Ishikawa (cell line): ENCODE data around the gene ENPEP.

Experiments
- CEBPB ChIP-seq: IDR thresholded peaks from 2 replicates; pipeline ENCODE4 v1.6.1; 2012
- EGR1 ChIP-seq: IDR thresholded peaks from 2 replicates; pipeline ENCODE4 v1.6.1; 2012
- EP300 ChIP-seq: IDR thresholded peaks from 2 replicates; pipeline ENCODE4 v1.6.1; 2012; ENCODE audit warnings: borderline replicate concordance
- FOXM1 ChIP-seq: IDR thresholded peaks from 2 replicates; pipeline ENCODE4 v1.6.1; 2012; ENCODE audit warnings: low read depth, borderline replicate concordance
- NFIC ChIP-seq: IDR thresholded peaks from 2 replicates; pipeline ENCODE4 v1.6.1; 2012
- TAF1 ChIP-seq: IDR thresholded peaks from 2 replicates; pipeline ENCODE4 v1.6.1; 2012; ENCODE audit warnings: low read depth, mild to moderate bottlenecking
- TCF12 ChIP-seq: IDR thresholded peaks from 2 replicates; pipeline ENCODE4 v1.6.1; 2012; ENCODE audit warnings: low read depth
- TEAD4 ChIP-seq: IDR thresholded peaks from 2 replicates; pipeline ENCODE4 v1.6.1; 2012
- YY1 ChIP-seq: IDR thresholded peaks from 2 replicates; pipeline ENCODE4 v1.6.1; 2012; ENCODE audit warnings: low read depth
- ZBTB7A ChIP-seq: IDR thresholded peaks from 2 replicates; pipeline ENCODE4 v1.6.1; 2012; ENCODE audit warnings: low read depth
- TF ChIP-seq, protein P1 (sequence below): IDR thresholded peaks from 2 replicates; pipeline ENCODE4 v1.6.1; 2012; ENCODE audit warnings: low read depth, mild to moderate bottlenecking
- TF ChIP-seq, protein P2 (sequence below): IDR thresholded peaks from 2 replicates; pipeline ENCODE4 v1.6.1; 2012

DNA sequence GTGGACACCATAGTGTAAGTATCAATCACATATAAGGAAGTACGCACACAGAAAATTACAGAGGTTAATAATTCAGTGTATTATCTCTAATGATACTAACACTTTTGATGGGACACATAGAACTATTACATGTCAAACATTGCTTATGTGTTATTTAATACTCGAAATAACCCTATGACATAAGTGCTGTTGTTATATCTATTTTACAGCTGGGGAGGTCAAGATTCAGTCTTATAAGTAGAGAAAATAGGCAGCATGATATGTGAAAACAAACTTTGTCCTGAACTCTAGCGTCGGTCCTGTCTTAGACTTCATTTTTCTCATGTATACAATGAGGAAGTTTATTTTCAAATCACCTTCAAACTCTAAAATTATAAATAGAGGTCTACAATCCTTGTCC, 23.2 kb downstream of the ENPEP start:
- no peak for TF ChIP-seq EP300
- no peak for TF ChIP-seq TEAD4
- TF ChIP-seq, protein P1, sequence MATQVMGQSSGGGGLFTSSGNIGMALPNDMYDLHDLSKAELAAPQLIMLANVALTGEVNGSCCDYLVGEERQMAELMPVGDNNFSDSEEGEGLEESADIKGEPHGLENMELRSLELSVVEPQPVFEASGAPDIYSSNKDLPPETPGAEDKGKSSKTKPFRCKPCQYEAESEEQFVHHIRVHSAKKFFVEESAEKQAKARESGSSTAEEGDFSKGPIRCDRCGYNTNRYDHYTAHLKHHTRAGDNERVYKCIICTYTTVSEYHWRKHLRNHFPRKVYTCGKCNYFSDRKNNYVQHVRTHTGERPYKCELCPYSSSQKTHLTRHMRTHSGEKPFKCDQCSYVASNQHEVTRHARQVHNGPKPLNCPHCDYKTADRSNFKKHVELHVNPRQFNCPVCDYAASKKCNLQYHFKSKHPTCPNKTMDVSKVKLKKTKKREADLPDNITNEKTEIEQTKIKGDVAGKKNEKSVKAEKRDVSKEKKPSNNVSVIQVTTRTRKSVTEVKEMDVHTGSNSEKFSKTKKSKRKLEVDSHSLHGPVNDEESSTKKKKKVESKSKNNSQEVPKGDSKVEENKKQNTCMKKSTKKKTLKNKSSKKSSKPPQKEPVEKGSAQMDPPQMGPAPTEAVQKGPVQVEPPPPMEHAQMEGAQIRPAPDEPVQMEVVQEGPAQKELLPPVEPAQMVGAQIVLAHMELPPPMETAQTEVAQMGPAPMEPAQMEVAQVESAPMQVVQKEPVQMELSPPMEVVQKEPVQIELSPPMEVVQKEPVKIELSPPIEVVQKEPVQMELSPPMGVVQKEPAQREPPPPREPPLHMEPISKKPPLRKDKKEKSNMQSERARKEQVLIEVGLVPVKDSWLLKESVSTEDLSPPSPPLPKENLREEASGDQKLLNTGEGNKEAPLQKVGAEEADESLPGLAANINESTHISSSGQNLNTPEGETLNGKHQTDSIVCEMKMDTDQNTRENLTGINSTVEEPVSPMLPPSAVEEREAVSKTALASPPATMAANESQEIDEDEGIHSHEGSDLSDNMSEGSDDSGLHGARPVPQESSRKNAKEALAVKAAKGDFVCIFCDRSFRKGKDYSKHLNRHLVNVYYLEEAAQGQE: no peak
- no peak for TF ChIP-seq FOXM1
- no peak for TF ChIP-seq NFIC
- TF ChIP-seq TCF12: no peak
- TF ChIP-seq, protein P2, sequence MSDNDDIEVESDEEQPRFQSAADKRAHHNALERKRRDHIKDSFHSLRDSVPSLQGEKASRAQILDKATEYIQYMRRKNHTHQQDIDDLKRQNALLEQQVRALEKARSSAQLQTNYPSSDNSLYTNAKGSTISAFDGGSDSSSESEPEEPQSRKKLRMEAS: no peak
- no peak for TF ChIP-seq ZBTB7A
- TF ChIP-seq YY1: no peak
- TF ChIP-seq TAF1: no peak
- TF ChIP-seq CEBPB: no peak
- no peak for TF ChIP-seq EGR1
